ENCODE measurements around the gene AUTS2. TPM values are rescaled to one million over a fixed set of nuclear protein-coding genes. Genes with fewer than 3 reads are reported as not detected.

Gene AUTS2
- total RNA-seq, 1 experiment from 2014 or later = 42.1 TPM

DNA sequence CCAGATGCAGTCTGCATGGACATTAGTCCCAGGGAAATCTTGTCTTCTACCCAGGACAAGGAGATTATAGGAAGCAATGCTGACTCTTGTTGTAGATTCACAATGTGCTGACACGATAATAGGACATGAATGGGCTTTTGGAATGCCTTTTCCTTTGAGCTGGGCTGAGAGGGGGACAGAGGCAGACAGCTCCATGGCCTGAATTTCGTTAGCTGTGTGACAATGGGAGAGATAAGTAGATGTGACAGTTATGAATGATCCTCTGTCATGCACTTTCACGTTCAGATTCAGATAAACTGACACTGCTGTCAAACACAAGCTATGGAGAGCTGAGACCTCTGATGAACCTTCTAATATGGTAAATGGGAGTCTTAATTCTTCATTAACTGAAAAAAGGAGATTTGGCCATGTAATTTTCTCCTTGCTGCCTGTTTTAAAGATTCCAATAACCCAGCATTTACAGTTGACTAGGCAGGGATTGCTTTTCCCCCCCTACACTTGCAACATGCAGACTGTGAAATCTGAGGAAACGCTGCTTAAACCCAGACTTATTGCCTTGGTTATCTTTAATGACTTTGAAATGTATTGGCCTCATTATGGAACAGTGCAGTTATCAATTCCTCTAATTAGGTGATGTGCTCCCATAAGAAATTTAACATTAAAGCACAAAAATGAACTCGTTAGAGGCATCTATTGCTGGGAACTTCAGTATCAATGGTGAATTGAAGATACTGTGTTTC, 669.3 kb downstream of the AUTS2 start:
- ChIA-PET CTCF (no interaction called here), POLR2A (ENCODE audit: low non-redundant PET) (no interaction called here)
- Histone ChIP-seq H3K27ac (ENCODE audit: low read depth, low read length, poor library complexity, severe bottlenecking) (no peak overlapping the region), H3K4me1 (ENCODE audit: insufficient read depth, low read length, poor library complexity, severe bottlenecking) (no peaks in the 10 kb centered on the region), H3K9me3 (ENCODE audit: low read depth, low read length, poor library complexity, severe bottlenecking) (no peaks in the 10 kb centered on the region), H3K4me3 (ENCODE audit: low read depth, low read length, poor library complexity, severe bottlenecking) (no peak overlapping the region), H3K36me3 (ENCODE audit: insufficient read depth, low read length, poor library complexity, severe bottlenecking) (no peaks in the 10 kb centered on the region), H3K27me3 (replicated peaks; ENCODE audit: insufficient read depth, low read depth, low read length, poor library complexity) (no peaks in the 10 kb centered on the region)
- BruUV-seq (replicated peaks) = no TSS peak
- intact Hi-C loops (cut with micrococcal nuclease; ENCODE audit: unreplicated experiment) = no loop called here
- no peak for DNase-seq (ENCODE audit: low spot score)
- no peak for TF ChIP-seq EZH2 (IDR thresholded peaks at IDR 0.05; ENCODE audit: borderline replicate concordance, low read depth, low read length, poor library complexity, severe bottlenecking)
- TF ChIP-seq, protein P1, sequence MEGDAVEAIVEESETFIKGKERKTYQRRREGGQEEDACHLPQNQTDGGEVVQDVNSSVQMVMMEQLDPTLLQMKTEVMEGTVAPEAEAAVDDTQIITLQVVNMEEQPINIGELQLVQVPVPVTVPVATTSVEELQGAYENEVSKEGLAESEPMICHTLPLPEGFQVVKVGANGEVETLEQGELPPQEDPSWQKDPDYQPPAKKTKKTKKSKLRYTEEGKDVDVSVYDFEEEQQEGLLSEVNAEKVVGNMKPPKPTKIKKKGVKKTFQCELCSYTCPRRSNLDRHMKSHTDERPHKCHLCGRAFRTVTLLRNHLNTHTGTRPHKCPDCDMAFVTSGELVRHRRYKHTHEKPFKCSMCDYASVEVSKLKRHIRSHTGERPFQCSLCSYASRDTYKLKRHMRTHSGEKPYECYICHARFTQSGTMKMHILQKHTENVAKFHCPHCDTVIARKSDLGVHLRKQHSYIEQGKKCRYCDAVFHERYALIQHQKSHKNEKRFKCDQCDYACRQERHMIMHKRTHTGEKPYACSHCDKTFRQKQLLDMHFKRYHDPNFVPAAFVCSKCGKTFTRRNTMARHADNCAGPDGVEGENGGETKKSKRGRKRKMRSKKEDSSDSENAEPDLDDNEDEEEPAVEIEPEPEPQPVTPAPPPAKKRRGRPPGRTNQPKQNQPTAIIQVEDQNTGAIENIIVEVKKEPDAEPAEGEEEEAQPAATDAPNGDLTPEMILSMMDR (conservative IDR thresholded peaks at IDR 0.05; ENCODE audit: low read depth, low read length) = no peak

- Histone ChIP-seq H3K4me1 (ENCODE audit: insufficient read depth, low read length, poor library complexity, severe bottlenecking) (no peaks in the 10 kb centered on the region), H3K27ac (ENCODE audit: low read depth, low read length, poor library complexity, severe bottlenecking) (no peak overlapping the region), H3K4me3 (ENCODE audit: low read depth, low read length, poor library complexity, severe bottlenecking) (no peak overlapping the region), H3K9me3 (ENCODE audit: low read depth, low read length, poor library complexity, severe bottlenecking) (no peaks in the 10 kb centered on the region), H3K36me3 (ENCODE audit: insufficient read depth, low read length, poor library complexity, severe bottlenecking) (no peaks in the 10 kb centered on the region), H3K27me3 (replicated peaks; ENCODE audit: insufficient read depth, low read depth, low read length, poor library complexity) (no peaks in the 10 kb centered on the region)
- POLR2A ChIA-PET (ENCODE audit: low non-redundant PET) = no interaction called here
- CTCF ChIA-PET = no interaction called here
- intact Hi-C loops (cut with micrococcal nuclease; ENCODE audit: unreplicated experiment) = no loop called here
- DNase-seq (ENCODE audit: low spot score) = no peak
- no peak for TF ChIP-seq EZH2 (IDR thresholded peaks at IDR 0.05; ENCODE audit: borderline replicate concordance, low read depth, low read length, poor library complexity, severe bottlenecking)
- TF ChIP-seq, protein P1 (conservative IDR thresholded peaks at IDR 0.05; ENCODE audit: low read depth, low read length) = no peak
- BruUV-seq (replicated peaks) = no TSS peak
Measured at GRCh38 chr7:70268179-70268578, 669.9 kb downstream of the AUTS2 start.

DNA sequence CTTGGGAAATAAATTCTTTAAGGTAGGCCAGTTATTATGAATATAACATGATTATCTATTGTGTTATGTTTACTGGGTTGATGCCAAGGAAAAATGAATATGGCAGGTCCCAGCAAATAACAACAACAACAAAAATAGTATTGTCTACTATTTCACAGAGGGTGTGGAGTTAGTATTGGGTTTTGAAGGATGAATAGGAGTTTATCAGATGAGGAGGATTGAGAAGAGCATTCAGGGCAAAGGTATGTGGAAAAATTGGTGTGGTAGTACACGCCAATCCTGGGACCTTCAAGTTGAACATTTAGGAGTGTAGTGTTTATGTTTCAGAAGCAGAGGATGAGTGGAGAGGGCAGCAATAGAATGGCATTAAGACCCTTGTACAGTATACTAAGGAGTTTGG, 671.9 kb downstream of the AUTS2 start:
- CTCF ChIA-PET = no interaction called here
- Histone ChIP-seq H3K27me3 (replicated peaks; ENCODE audit: insufficient read depth, low read depth, low read length, poor library complexity) (no peaks in the 10 kb centered on the region), H3K4me1 (ENCODE audit: insufficient read depth, low read length, poor library complexity, severe bottlenecking) (no peaks in the 10 kb centered on the region), H3K4me3 (ENCODE audit: low read depth, low read length, poor library complexity, severe bottlenecking) (no peak overlapping the region), H3K9me3 (ENCODE audit: low read depth, low read length, poor library complexity, severe bottlenecking) (no peaks in the 10 kb centered on the region), H3K27ac (ENCODE audit: low read depth, low read length, poor library complexity, severe bottlenecking) (no peak overlapping the region), H3K36me3 (ENCODE audit: insufficient read depth, low read length, poor library complexity, severe bottlenecking) (no peaks in the 10 kb centered on the region)
- no peak for TF ChIP-seq EZH2 (IDR thresholded peaks at IDR 0.05; ENCODE audit: borderline replicate concordance, low read depth, low read length, poor library complexity, severe bottlenecking)
- TF ChIP-seq, protein P1 (conservative IDR thresholded peaks at IDR 0.05; ENCODE audit: low read depth, low read length) = no peak
- no TSS peak for BruUV-seq (replicated peaks)
- DNase-seq (ENCODE audit: low spot score) = no peak
- POLR2A ChIA-PET (ENCODE audit: low non-redundant PET) = no interaction called here
- intact Hi-C loops (cut with micrococcal nuclease; ENCODE audit: unreplicated experiment) = no loop called here

All from A673 (cell line).